GM12891 (cell line): Measurements from ENCODE around the gene TMEM61.

Experiments used
- DNase-seq: peaks from one replicate; pipeline ENCODE4 v3.0.0; 2011; ENCODE audit warnings: low spot score; ENCODE audit not compliant: insufficient read length
- FAIRE-seq: peaks from 2 replicates; lab custom pipeline; 2011; peaks lifted over from hg19 to GRCh38; lab: Jason Lieb, UNC
- PAX5 ChIP-seq: IDR thresholded peaks from 2 replicates; pipeline ENCODE4 v1.6.1; 2011; ENCODE audit warnings: low read length, moderate library complexity, mild to moderate bottlenecking; ENCODE audit not compliant: insufficient read depth, severe bottlenecking
- POLR2A ChIP-seq: IDR thresholded peaks from 2 replicates; pipeline ENCODE4 v1.6.1; 2011; ENCODE audit warnings: low read depth, low read length, control low read depth
- POLR2AphosphoS5 ChIP-seq: IDR thresholded peaks from 2 replicates; pipeline ENCODE4 v1.6.1; 2011; ENCODE audit warnings: low read depth, low read length, control low read depth
- POU2F2 ChIP-seq: IDR thresholded peaks from 2 replicates; pipeline ENCODE4 v1.6.1; 2011; ENCODE audit warnings: low read depth, mild to moderate bottlenecking, control low read depth, low read length, moderate library complexity
- SPI1 ChIP-seq: IDR thresholded peaks from 2 replicates; pipeline ENCODE4 v1.6.1; 2011; ENCODE audit warnings: low read depth, low read length, control low read depth
- TAF1 ChIP-seq: IDR thresholded peaks from 2 replicates; pipeline ENCODE4 v1.6.1; 2011; ENCODE audit warnings: low read depth, low read length, control low read depth

Gene TMEM61

DNA sequence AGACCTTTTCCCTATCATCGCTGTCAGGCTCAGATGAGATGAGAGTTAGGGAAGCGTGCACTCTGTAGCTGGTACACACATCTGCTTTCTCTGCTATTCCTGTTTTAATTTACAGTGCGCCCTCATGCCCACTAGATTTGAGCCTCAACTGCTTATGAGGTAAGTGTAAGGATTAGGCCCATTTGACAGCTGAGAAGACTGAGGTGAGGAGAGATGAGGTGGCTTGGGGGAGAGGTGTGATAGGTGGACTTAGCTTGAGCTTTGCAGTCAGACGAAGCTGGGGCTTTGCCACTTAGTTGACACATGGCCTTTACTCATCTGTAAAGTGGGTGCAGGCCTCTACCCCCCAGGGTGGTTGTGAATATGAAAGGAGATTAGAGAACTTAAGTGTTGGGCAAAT lies 8.5 kb downstream of the TMEM61 start:
- DNase-seq: no peak
- TF ChIP-seq POLR2AphosphoS5 (no peak), PAX5 (no peak), SPI1 (no peak), POLR2A (no peak)
- no peak for FAIRE-seq

DNA sequence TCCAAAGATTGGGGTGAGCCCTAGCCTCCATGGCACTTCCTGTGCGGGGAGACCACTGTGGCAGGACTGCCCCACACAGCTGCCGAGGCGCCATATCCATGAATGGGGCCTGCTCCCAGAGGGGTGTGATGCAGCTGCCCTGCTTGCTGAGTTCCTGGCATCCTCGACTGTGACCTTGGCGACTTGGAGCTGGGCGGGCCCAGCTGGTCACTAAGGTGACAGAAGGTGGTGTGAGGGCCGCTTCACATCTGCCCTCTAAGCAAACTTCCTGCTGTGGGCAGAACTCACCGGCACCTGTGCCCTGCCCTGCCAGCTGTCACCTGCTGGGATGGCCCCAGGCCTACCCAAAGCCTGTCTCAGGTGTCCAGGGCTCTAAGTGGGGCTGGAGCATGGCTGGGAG lies 9.0 kb downstream of the TMEM61 start:
- TF ChIP-seq POLR2AphosphoS5 (no peak), SPI1 (no peak), TAF1 (no peak), PAX5 (no peak), POU2F2 (no peak), POLR2A (no peak)
- FAIRE-seq (no peak), DNase-seq (no peak)

DNA sequence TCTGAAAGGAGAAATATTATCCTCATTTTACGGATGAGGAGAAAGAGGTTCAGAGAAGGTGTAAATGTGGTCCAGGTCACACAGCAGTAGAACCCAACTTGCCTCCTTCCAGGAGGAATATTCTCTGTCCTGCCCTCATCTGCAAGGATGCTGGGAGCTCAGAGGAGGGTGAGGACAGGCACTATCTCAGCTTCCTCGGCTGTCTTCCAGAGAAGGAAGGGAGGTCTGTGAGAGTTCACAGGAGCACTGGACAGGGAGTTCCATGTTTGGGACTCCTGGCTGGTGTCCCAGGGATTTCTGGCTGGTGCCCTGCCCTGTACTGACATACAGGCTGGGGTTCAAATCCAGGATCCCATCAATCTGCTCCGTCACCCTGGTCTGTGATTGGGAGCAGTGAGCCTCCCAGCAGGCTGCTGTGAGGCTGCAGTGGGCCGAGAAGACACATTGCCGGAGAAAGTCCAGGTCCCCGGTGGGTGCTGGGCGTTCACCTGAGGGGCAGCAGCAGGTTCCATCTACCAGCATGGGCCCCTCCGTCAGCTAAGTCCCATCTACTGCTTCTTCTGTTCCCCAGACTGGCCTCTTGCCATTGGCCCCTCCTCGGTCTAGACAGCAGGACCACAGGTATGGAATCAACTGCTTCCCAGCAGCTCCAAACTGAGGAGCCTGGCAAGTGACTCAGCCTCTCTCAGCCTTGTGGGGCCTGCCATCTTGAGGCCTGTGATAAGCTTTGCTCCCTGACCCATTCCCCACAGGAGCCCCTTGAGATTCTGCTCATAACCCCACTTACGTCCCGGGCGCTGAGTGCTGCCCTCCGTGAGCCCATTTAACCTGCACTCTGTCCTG lies 9.8 kb downstream of the TMEM61 start:
- DNase-seq: no peak
- no peak for FAIRE-seq
- no peak for TF ChIP-seq PAX5
- no peak for TF ChIP-seq TAF1
- TF ChIP-seq POU2F2: no peak
- TF ChIP-seq SPI1: no peak
- TF ChIP-seq POLR2AphosphoS5: no peak
- TF ChIP-seq POLR2A: no peak

DNA sequence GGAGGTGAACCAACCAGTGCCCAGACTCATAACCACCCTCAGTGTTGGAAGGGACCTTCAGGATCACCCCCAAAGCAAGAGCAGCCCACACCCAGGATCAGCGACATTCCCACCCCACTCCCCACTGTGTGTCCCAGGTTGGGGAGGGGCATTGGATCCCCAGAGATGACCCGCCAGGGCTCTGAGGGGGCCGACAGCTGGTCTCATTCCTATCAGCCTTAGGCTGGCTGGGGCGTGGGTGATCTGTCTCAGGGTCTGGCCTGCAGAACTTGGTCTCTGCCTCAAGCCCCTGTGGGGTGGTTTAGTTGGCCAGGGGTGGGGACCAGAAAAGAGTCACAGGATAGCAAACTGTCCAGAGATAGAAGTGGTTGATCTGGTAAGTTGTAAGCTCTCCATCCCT lies 10.5 kb downstream of the TMEM61 start:
- TF ChIP-seq SPI1 (no peak), PAX5 (no peak), POU2F2 (no peak), POLR2A (no peak), POLR2AphosphoS5 (no peak), TAF1 (no peak)
- FAIRE-seq: no peak
- DNase-seq: no peak

DNA sequence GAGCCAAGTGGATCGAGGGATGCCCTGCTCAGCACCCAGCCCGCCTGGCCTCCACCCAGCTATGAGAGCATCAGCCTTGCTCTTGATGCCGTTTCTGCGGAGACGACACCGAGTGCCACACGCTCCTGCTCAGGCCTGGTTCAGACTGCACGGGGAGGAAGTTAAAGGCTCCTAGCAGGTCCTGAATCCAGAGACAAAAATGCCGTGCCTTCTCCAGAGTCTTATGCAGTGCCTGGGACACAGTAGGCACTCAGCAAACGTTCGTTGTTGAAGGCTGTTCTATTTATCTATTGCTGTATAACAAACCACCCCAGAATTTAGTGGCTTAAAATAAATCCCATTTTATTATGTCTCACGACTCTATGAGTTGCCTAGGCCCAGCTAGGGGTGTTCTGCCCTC lies 11.5 kb downstream of the TMEM61 start:
- FAIRE-seq: no peak
- TF ChIP-seq TAF1: no peak
- no peak for TF ChIP-seq SPI1
- no peak for TF ChIP-seq POU2F2
- TF ChIP-seq POLR2AphosphoS5: no peak
- TF ChIP-seq PAX5: no peak
- TF ChIP-seq POLR2A: no peak
- DNase-seq: no peak

DNA sequence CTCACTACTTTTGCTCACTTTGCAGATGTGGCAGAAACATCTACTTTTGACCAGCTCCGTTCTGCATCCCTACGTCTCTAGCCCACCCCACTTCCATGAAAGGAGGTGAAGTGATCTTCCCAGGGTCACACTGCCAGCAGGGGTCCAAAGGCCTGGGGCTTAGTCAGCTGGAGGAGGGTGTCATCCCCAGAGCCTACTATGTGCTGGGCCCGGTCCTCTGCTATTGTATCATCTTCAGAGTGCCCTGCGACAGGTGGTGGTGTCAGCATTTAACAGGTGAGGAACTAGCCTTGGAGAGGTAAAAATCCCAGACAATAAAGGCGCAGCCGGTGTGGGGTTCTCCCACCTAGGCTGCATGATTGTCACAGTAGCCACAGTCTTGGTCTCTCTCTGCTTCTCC lies 12.7 kb downstream of the TMEM61 start:
- no peak for DNase-seq
- TF ChIP-seq POLR2AphosphoS5: no peak
- no peak for TF ChIP-seq SPI1
- no peak for TF ChIP-seq PAX5
- TF ChIP-seq POLR2A: no peak
- FAIRE-seq: no peak

DNA sequence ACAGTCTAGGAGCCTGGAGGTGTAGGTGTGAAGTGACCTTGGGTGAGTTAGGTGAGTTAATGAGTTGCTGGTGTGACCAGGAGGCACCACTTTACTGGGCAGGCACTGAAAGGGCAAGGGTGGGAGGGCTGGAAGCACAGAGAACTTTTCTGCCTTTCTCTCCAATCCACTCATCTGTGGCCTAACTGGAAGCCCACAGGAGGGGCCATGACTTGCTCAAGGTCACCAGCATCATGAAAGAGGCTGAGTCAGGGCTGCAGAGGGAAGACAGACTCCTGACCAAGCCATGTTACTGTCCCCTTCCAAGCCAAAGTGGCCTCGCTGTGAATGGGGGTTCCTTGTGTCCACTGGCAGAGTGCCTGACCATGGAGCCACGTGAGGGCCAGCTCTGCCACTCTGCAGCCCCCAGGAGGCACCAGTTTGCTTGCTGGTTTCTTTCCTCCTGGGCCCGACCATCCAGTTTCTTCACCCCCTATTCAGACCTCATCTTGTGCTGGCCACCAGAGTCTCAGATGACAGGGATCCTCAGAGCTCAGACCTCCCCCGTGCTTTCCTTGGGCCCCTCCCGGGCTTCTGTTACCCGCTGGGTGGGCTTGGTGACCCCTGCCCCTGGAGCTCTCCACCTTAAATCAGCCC lies 14.0 kb downstream of the TMEM61 start:
- TF ChIP-seq POLR2A: no peak
- no peak for TF ChIP-seq PAX5
- TF ChIP-seq SPI1: no peak
- no peak for TF ChIP-seq POU2F2
- TF ChIP-seq TAF1: no peak
- TF ChIP-seq POLR2AphosphoS5: no peak
- FAIRE-seq (no peak), DNase-seq (no peak)

DNA sequence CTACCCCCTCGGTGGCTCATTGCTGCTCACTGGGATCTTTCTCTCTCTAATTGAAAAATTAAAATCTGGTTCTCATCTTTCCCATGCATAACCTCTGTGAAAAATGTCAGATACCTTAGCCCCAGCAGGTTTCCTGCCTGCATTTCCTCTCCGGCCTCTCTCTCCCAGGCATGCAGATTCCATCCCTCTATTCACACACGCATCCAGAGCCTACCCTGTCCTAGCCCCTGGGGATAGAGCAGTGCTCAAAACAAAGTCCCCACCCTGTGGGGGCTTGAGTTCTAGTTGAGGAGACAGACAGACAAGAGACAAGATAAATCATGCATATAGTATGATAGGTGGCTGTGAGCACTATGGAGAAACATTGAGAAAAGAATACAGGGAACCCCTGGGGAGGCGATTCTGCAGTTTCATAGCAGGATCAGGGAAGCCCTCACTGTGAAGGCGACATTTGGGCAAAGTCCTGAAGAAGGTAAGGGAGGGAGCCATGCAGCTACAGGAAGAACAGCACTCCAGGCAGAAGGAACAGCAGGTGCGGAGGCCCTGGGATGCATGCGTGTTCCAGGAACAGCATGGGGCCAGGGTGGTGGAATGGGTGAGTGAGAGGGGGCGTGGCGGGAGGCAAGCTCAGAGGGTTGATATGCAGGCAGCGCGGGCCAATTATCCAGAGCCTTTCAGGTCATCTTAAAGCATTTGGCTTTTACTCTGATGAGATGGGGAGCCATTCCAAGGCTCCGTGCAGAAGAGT lies 14.8 kb downstream of the TMEM61 start:
- no peak for FAIRE-seq
- no peak for DNase-seq
- TF ChIP-seq SPI1 (no peak), POLR2AphosphoS5 (no peak), PAX5 (no peak), POLR2A (no peak)

DNA sequence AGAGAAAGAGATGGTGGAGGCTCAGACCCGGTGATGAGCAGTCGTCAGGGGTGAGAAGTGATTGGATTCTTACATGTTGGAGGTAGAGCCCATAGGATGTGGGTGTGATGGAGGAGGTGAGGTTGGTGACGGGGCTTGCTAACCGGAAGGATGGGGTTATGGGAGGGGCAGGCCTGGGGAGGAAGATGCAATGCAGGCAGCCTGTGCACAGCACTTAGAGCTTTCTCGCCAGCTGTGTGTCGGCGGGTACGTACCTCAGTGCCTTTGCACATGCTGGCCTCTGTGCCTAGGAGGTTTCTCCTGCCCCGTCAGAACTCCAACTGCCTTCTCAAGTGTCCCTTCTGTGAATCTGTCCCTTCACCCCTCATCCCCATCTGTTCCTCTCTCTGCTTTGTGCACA lies 15.4 kb downstream of the TMEM61 start:
- DNase-seq (no peak), FAIRE-seq (peak; percentile 74)
- TF ChIP-seq PAX5 (no peak), POLR2A (no peak), POU2F2 (no peak), POLR2AphosphoS5 (no peak), SPI1 (no peak), TAF1 (no peak)

DNA sequence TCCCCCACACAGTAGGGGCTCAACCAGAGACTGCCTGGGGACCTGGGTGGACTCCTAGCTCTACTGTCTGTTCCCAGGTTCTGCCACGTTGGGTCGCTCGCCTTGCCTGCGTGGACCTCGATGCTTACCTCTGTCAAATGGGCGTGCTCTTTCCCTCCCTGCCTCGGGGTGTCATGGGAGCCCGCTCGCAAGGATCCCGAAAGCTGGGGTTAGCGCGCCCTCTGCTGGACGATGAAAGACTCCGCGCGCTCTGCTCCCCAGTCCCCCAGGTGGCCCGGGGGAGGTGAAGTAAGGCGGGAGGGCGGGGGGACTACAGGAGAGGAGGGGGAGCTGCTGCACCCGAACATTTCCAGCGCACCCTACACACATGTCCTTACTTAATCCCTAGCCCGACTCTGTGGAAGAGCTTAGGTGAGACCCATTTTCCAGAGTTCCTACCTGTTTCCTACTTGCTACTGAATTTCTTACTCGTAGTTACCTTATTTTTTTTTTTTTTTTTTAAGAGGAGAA lies 16.0 kb downstream of the TMEM61 start:
- FAIRE-seq: peak; percentile 66
- peak; percentile 97 for DNase-seq
- no peak for TF ChIP-seq PAX5
- no peak for TF ChIP-seq POU2F2
- TF ChIP-seq POLR2A: no peak
- TF ChIP-seq SPI1: no peak
- no peak for TF ChIP-seq POLR2AphosphoS5
- no peak for TF ChIP-seq TAF1
